GM19372 (cell line): ENCODE results near the gene TECPR2.
"Not testable (repeated sequence)": the region's sequence is repeated elsewhere in the genome, so short reads cannot be mapped to it uniquely, and the experiment has no call there.

ENCODE experiments used
- ATAC-seq: cut with Tn5 transposase; IDR thresholded peaks from one replicate; pipeline ENCODE4 v1.9.1; 2021; ENCODE audit warnings: mild to moderate bottlenecking, low read depth, moderate library complexity; ENCODE audit not compliant: unreplicated experiment

Gene TECPR2

GRCh38 chr14:102329381-102329780, 33.4 kb upstream of the TECPR2 start:
- not testable (repeated sequence) for ATAC-seq

- ATAC-seq = no peak
These were observed 31.9 kb upstream of the TECPR2 start for GRCh38 chr14:102330806-102331205.

GRCh38 chr14:102333390-102333789, 29.4 kb upstream of the TECPR2 start:
- no peak for ATAC-seq

DNA sequence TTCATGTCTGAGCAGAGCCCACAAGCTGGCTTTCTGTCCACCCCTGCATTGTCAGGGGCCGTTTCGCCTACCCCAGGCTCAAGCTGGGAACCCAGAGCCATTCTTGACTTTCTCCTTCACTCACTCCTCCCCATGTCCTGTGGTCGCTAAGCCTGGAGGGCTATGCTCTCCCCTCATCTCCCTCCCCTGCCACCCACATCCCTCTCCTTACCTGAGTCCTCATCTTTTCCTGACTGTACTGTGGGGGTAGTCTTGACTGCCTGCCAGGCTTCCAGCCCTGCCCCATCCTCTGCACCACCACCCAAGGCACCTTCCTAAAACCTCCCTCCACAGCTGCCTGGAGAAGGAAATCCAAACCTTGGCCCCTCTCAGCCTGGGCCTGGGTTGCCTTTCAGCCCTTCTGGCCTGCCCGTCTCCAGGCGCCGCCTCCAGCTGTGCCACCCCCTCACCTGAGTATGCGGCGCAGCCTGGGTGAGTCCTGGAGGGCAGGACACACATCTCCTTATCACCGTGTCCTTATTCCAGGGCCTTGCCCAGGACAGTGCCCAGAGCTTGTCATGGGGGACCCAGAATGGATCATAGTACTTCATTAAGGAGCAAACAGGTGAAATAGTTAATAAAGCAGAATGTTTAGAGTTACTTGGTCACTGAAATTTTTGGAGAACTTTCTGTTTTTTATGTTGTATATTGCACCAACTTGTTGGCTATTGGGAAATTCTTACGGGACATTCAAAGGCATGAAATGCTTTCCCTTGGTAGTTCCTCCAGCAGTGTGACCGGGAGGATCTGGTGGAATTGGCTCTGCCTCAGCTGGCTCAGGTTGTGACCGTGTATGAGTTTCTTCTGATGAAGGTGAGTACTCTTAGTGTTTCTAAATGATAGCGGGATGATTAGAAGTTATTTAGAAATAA, 28.7 kb upstream of the TECPR2 start:
- ATAC-seq = no peak

DNA sequence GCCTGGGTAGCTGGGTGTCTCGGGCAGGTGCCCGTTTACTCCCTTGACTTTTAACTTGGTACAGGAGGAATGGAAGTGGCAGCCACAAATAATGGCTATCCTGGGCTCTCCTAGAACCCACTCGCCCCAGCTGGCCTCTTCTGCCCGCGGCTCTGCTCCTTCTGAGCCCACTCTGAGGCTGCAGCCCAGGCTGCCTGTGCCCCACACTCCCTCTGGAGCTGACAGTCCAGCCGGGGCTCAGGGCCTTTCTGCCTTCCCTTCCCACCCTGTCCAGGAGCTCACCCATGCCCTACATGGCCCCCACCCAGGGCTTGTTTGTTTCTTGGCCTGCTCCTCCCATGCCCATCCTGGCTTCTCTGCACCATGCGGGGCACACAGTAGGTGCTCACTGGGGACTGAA, 27.6 kb upstream of the TECPR2 start:
- no peak for ATAC-seq

GRCh38 chr14:102338724-102339123, 24.0 kb upstream of the TECPR2 start:
- no peak for ATAC-seq

GRCh38 chr14:102341566-102341965, 21.2 kb upstream of the TECPR2 start:
- no peak for ATAC-seq

- no peak for ATAC-seq
These were observed 20.5 kb upstream of the TECPR2 start for GRCh38 chr14:102342238-102342637.

- ATAC-seq = no peak
These were observed 18.7 kb upstream of the TECPR2 start for GRCh38 chr14:102344084-102344483.

GRCh38 chr14:102344485-102344884, 18.3 kb upstream of the TECPR2 start:
- no peak for ATAC-seq

GRCh38 chr14:102345232-102345631, 17.5 kb upstream of the TECPR2 start:
- ATAC-seq = no peak

DNA sequence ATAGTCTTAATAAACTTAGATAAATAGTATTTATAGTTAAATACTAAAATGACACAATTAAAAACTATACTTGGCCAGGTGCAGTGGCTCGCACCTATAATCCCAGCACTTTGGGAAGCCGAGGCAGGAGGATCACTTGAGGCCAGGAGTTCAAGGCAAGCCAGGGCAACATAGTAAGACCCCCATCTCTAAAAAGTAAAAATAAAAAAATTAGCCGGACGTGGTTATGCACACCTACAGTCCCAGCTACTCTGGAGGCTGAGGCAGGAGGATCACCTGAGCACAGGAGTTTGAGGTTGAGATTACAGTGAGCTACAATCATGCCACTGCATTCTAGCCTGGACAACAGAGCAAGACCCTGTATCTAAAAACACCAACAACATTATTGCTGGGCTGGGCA, 16.1 kb upstream of the TECPR2 start:
- ATAC-seq = no peak

DNA sequence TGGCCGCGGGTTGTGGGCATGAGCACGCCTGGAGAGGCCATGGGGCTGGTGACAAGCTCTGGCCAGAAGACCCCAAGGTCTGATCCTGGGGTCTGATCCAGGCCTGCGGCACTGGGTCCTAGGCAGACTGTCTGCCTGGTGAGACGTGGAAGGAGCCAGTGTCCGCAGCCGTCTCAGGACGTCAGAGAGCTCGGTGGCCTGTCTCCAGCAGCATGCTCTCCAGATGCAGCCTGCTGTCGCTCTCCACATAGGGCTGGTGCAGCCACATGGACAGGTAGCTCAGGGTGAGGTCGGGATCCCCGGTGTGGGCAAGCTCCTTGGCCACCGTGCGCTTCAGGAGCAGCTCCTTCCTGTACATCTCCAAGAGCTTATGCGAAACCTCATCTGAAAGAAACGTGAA, 14.4 kb upstream of the TECPR2 start:
- no peak for ATAC-seq

DNA sequence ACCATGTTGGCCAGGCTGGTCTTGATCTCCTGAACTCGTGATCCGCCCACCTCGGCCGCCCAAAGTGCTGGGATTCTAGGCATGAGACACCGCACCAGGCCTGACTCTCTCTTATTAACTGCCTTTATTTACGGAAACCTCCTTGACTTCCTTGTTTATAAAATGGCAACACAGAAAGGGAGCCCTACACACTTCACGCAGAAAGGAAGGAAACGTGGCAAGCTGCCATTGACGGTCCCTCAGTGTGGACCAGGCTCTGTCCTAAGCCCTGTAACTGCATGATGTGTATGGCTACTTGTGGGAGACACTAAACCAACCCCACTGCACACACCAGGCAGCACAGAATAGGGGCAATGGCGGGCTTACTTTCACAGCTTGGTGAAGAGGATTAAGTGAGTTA, 11.7 kb upstream of the TECPR2 start:
- no peak for ATAC-seq

DNA sequence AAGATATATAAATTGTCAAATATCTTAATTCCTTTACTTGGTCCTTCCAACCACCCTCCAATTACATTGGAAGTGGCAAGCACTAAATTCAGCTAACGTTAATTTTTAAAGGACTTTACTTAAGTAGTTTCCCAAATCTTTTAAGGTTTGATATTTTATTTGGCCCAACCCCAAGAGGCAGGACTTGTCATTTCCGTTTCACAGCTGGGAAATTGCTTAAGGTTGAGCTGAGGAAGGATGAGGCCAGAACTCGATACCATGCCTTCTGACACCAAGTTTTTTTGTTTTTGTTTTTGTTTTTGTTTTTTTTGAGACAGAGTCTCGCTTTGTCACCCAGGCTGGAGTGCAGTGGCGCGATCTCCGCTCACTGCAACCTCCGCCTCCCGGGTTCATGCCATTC, 11.1 kb upstream of the TECPR2 start:
- ATAC-seq = not testable (repeated sequence)

- no peak for ATAC-seq
These were observed 10.5 kb upstream of the TECPR2 start for GRCh38 chr14:102352213-102352612.

DNA sequence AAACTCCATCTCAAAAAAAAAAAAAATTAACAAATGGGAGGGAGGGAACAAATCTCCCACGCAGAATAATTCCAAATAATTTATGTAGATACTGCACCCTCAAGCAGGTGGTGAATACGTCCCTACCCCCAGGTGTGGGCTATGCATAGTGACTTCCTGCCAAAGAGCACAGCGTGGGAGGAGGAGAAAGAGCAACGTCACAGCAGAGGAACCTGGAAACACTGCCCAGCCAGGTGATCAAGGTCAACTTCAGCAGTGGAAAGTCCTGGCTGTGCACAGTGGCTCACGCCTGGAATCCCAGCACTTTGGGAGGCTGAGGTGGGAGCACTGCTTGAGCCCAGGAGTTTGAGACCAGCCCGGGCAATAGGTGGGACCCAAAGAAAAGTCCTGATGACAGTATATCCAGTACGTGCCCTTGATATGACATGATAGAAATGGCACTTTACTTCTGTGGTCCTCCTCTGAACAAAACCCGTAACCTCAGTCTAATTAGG, 9.6 kb upstream of the TECPR2 start:
- no peak for ATAC-seq

GRCh38 chr14:102356280-102356679, 6.5 kb upstream of the TECPR2 start:
- ATAC-seq = no peak

GRCh38 chr14:102359341-102359740, 3.4 kb upstream of the TECPR2 start:
- no peak for ATAC-seq

DNA sequence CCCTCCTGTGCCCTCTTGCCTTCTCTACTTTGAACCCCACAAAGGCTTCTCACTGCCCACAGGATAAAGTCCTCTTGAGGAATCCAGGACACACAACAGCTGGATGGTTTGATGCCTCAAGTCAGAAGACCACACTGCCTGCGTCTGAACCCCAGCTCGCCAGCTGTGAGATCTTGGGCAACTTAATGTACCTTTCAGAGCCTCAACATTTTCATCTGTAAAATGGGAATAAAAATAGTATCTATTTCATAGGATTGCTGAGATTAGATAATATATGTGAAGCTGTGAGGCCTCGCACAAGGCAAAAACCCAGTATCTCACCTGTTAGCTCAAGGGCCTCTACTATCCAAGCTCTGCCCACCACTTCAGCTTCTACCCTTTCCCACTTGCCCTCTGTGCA, 2.4 kb upstream of the TECPR2 start:
- no peak for ATAC-seq

- ATAC-seq = peak; percentile 18
These were observed 657 bp upstream of the TECPR2 start for GRCh38 chr14:102362084-102362483.
